ENCODE data around the gene OLFM4.
"Not testable (repeated sequence)": the region's sequence is repeated elsewhere in the genome, so short reads cannot be mapped to it uniquely, and the experiment has no call there.

Gene OLFM4

GRCh38 chr13:53028637-53029203, at the start of gene OLFM4:
TSS of gene OLFM4 (plus strand) at chr13:53028813. CDS start at chr13:53028837, 24 bp downstream.
- FAIRE-seq: no peak

- FAIRE-seq: no peak
Observed at GRCh38 chr13:52978989-52979388, 49.6 kb upstream of the OLFM4 start.

GRCh38 chr13:52980695-52981094, 47.9 kb upstream of the OLFM4 start:
- FAIRE-seq: no peak

GRCh38 chr13:52983836-52984235, 44.8 kb upstream of the OLFM4 start:
- FAIRE-seq: no peak

GRCh38 chr13:52984881-52985363, 43.7 kb upstream of the OLFM4 start:
- FAIRE-seq: no peak

- no peak for FAIRE-seq
Observed at GRCh38 chr13:52991344-52992020, 37.1 kb upstream of the OLFM4 start.

- no peak for FAIRE-seq
Observed at GRCh38 chr13:52992110-52992509, 36.5 kb upstream of the OLFM4 start.

- no peak for FAIRE-seq
Observed at GRCh38 chr13:52994051-52994450, 34.6 kb upstream of the OLFM4 start.

GRCh38 chr13:52994865-52995264, 33.7 kb upstream of the OLFM4 start:
- FAIRE-seq: no peak

- FAIRE-seq: no peak
Observed at GRCh38 chr13:52995946-52996345, 32.7 kb upstream of the OLFM4 start.

- FAIRE-seq: no peak
Observed at GRCh38 chr13:52997951-52998876, 30.4 kb upstream of the OLFM4 start.

GRCh38 chr13:52999093-52999696, 29.4 kb upstream of the OLFM4 start:
- FAIRE-seq: no peak

GRCh38 chr13:53001444-53002225, 27.0 kb upstream of the OLFM4 start:
- FAIRE-seq: no peak

- FAIRE-seq: no peak
Observed at GRCh38 chr13:53004573-53004972, 24.0 kb upstream of the OLFM4 start.

- no peak for FAIRE-seq
Observed at GRCh38 chr13:53005626-53006025, 23.0 kb upstream of the OLFM4 start.

- no peak for FAIRE-seq
Observed at GRCh38 chr13:53007872-53008271, 20.7 kb upstream of the OLFM4 start.

- FAIRE-seq: no peak
Observed at GRCh38 chr13:53010374-53011105, 18.1 kb upstream of the OLFM4 start.

- FAIRE-seq: no peak
Observed at GRCh38 chr13:53012707-53013106, 15.9 kb upstream of the OLFM4 start.

- FAIRE-seq: no peak
Observed at GRCh38 chr13:53013113-53013512, 15.5 kb upstream of the OLFM4 start.

- FAIRE-seq: not testable (repeated sequence)
Observed at GRCh38 chr13:53014018-53014417, 14.6 kb upstream of the OLFM4 start.
